Measurements from ENCODE around the gene NAP1L4. TPM values are rescaled to one million over a fixed set of nuclear protein-coding genes. Genes with fewer than 3 reads are reported as not detected.

Gene NAP1L4
- polyA plus RNA-seq, 1 of the 3 experiments (the other 2 are of a cell fraction): 104 TPM

GRCh38 chr11:2958251-2958650 is 33.9 kb downstream of the NAP1L4 start (continued):
- no peak for TF ChIP-seq REST (IDR thresholded peaks at IDR 0.05; ENCODE audit: low read depth, low read length)

GRCh38 chr11:2955906-2956476 is 36.1 kb downstream of the NAP1L4 start:
- Histone ChIP-seq H3K9ac (no peak overlapping the region), H3K27me3 (ENCODE audit: insufficient read depth) (no peaks in the 10 kb centered on the region), H3F3A (replicated peaks; ENCODE audit: insufficient read depth) (peaks cover 23% of the 10 kb centered on the region), H3K4me2 (no peak overlapping the region), H3K4me3 (ENCODE audit: low read depth in 2 of 2, low read length in 1 of 2) (no peak overlapping the region), H4K20me1 (ENCODE audit: insufficient read depth) (no peaks in the 10 kb centered on the region), H3K79me2 (ENCODE audit: insufficient read depth) (peaks cover 26% of the 10 kb centered on the region; the same call in 1 of the 2 replicates), H3K9me2 (no peaks in the 10 kb centered on the region), H3K4me1 (ENCODE audit: control insufficient read depth in 1 of 2, insufficient read depth in 2 of 2, low read depth in 1 of 2, low read length in 1 of 2) (peaks cover 0 to 21% of the 10 kb centered on the region in 2 experiments; a peak in 3 of 4 replicates), H3K27ac (ENCODE audit: low read depth in 2 of 2, low read length in 1 of 2) (no peak overlapping the region), H2AFZ (ENCODE audit: low read depth) (no peak overlapping the region), H3K9me3 (no peaks in the 10 kb centered on the region), H3K36me3 (replicated peaks in 1 of 2; ENCODE audit: control insufficient read depth in 1 of 2, insufficient read depth in 2 of 2, low read length in 1 of 2) (peaks cover 72 to 94% of the 10 kb centered on the region in 2 experiments)
- CTCF ChIA-PET: interaction anchor here (1.0 to 1.4 kb wide), 2 partner anchors 9 to 135 kb away, joined by 3 to 6 read pairs; no protein-coding TSS in a partner anchor
- 100% methylated on average over 6 of the region's 6 CpGs for WGBS (ENCODE audit: low lambda C conversion rate)
- POLR2A ChIA-PET: no interaction called here
- DNase-seq: no peak
- no peak for TF ChIP-seq RXRA (IDR thresholded peaks at IDR 0.05; ENCODE audit: borderline replicate concordance, low read depth)
- no peak for TF ChIP-seq FOXJ3 (CRISPR knock-in tag; IDR thresholded peaks at IDR 0.05)
- TF ChIP-seq MXI1 (IDR thresholded peaks at IDR 0.05; ENCODE audit: low read depth, low read length): no peak
- TF ChIP-seq EZH2phosphoT487 (IDR thresholded peaks at IDR 0.05; ENCODE audit: borderline replicate concordance, low read depth): no peak
- TF ChIP-seq POLR2AphosphoS5 (IDR thresholded peaks at IDR 0.05; ENCODE audit: low read depth, low read length): no peak
- TF ChIP-seq MEF2A (IDR thresholded peaks at IDR 0.05; ENCODE audit: borderline replicate concordance, low read depth): no peak
- TF ChIP-seq USF1 (IDR thresholded peaks at IDR 0.05; ENCODE audit: borderline replicate concordance, low read depth): no peak
- no peak for TF ChIP-seq ZBTB33 (IDR thresholded peaks at IDR 0.05; ENCODE audit: borderline replicate concordance, low read depth)
- no peak for TF ChIP-seq ELF1 (IDR thresholded peaks at IDR 0.05)
- TF ChIP-seq SIN3A (IDR thresholded peaks at IDR 0.05; ENCODE audit: borderline replicate concordance, low read depth, low read length): no peak
- TF ChIP-seq SMC3 (IDR thresholded peaks at IDR 0.05; ENCODE audit: low read depth, low read length): no peak
- no peak for TF ChIP-seq NRF1 (IDR thresholded peaks at IDR 0.05; ENCODE audit: low read depth, low read length)
- TF ChIP-seq TCF12 (IDR thresholded peaks at IDR 0.05): no peak
- no peak for TF ChIP-seq TAF1 (IDR thresholded peaks at IDR 0.05; ENCODE audit: borderline replicate concordance, low read depth, low read length)
- no peak for TF ChIP-seq GABPA (IDR thresholded peaks at IDR 0.05; ENCODE audit: low read depth)
- TF ChIP-seq USF2 (IDR thresholded peaks at IDR 0.05; ENCODE audit: borderline replicate concordance, low read depth, low read length): no peak
- TF ChIP-seq YY1 (IDR thresholded peaks at IDR 0.05; ENCODE audit: low read depth): no peak
- no peak for TF ChIP-seq EP300 (IDR thresholded peaks at IDR 0.05; ENCODE audit: borderline replicate concordance in 1 of 2, low read depth in 1 of 2, low read length in 1 of 2)
- TF ChIP-seq RCOR1 (IDR thresholded peaks at IDR 0.05; ENCODE audit: low read length): no peak

All from SK-N-SH (cell line).